DMS153 (cell line): ENCODE measurements around the gene MRPL18.

Source experiments
- DNase-seq: peaks from one replicate; lab custom pipeline; 2025; lab: John Stamatoyannopoulos, UW

Gene MRPL18

GRCh38 chr6:159844737-159845645 lies 54.7 kb downstream of the MRPL18 start:
- DNase-seq, result peak; percentile 28
